ENCODE measurements around the gene MYO15B.

DNA sequence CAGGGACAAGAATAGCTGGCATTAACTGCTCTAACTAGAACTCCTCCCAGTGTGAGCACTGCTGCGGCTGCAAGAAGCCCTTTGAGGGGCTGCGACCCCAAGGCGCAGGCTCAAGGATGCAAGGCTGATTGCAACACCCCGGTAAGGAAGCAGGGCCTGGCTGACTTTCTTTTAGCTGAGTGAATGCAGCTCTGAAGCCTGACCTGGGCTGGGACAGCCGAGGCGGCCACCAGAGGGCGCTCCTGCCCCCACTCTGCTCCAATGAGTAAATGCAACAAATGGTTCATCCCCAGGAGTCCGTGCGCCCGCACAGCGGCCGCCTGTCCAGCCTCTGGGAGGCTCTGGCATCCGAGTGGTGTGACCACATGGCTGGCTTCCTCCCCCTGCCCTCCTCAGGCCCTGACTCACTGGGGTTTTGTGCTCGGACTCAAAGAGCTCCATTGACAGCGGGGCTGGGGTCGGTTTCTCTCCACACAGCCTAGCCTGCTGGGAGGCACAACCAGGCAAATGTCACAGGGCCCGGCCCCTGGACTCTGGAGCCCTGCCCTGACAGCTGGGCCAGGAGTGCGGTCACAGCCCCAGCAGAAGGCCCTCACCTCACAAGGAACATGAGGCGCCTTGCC lies 45.4 kb downstream of the MYO15B start, which contains the start of gene SMIM5:
- TF ChIP-seq GATA2 (IDR thresholded peaks at IDR 0.05; ENCODE audit: low read depth, low read length) (no peak), GATA3 (IDR thresholded peaks at IDR 0.05; ENCODE audit: low read depth, low read length) (no peak)

Measured in SH-SY5Y (cell line).